GM19238 (cell line): ENCODE data around the gene MAD2L2.
A peak's percentile ranks its signal among the peaks of the same experiment; 100 is the strongest.

Source experiments
- DNase-seq: peaks from one replicate; pipeline ENCODE4 v3.0.0; 2011; ENCODE audit warnings: low spot score; ENCODE audit not compliant: insufficient read length

MAD2L2 gene

GRCh38 chr1:11681071-11681771 lies at the start of gene MAD2L2:
Gene MAD2L2, minus strand, starts transcription at chr1:11681148. Its CDS starts 547 bp downstream, at chr1:11680601.
- DNase-seq, result peak; percentile 96

- DNase-seq, result peak; percentile 48
Measured at GRCh38 chr1:11730429-11730891, 49.5 kb upstream of the MAD2L2 start.

- no peak for DNase-seq
Measured at GRCh38 chr1:11729498-11730428, 48.8 kb upstream of the MAD2L2 start.

GRCh38 chr1:11729155-11729497 lies 48.2 kb upstream of the MAD2L2 start:
- DNase-seq, result no peak

- DNase-seq, result no peak
Measured at GRCh38 chr1:11728126-11728806, 47.3 kb upstream of the MAD2L2 start.

GRCh38 chr1:11727119-11727518 lies 46.2 kb upstream of the MAD2L2 start:
- DNase-seq, result no peak

- no peak for DNase-seq
Measured at GRCh38 chr1:11725616-11726015, 44.7 kb upstream of the MAD2L2 start.

- DNase-seq, result no peak
Measured at GRCh38 chr1:11722538-11722937, 41.6 kb upstream of the MAD2L2 start.

- no peak for DNase-seq
Measured at GRCh38 chr1:11721311-11721710, 40.4 kb upstream of the MAD2L2 start.

- DNase-seq, result no peak
Measured at GRCh38 chr1:11720525-11720924, 39.6 kb upstream of the MAD2L2 start.

- no peak for DNase-seq
Measured at GRCh38 chr1:11720033-11720376, 39.1 kb upstream of the MAD2L2 start.

GRCh38 chr1:11719313-11720032 lies 38.5 kb upstream of the MAD2L2 start:
- peak; percentile 64 for DNase-seq

- no peak for DNase-seq
Measured at GRCh38 chr1:11714831-11715575, 34.1 kb upstream of the MAD2L2 start.

GRCh38 chr1:11713095-11713494 lies 32.1 kb upstream of the MAD2L2 start:
- no peak for DNase-seq

GRCh38 chr1:11712285-11712684 lies 31.3 kb upstream of the MAD2L2 start:
- no peak for DNase-seq

- no peak for DNase-seq
Measured at GRCh38 chr1:11711490-11711889, 30.5 kb upstream of the MAD2L2 start.

- no peak for DNase-seq
Measured at GRCh38 chr1:11708554-11709350, 27.8 kb upstream of the MAD2L2 start.

GRCh38 chr1:11707621-11708276 lies 26.8 kb upstream of the MAD2L2 start:
- no peak for DNase-seq

GRCh38 chr1:11706292-11706691 lies 25.3 kb upstream of the MAD2L2 start:
- no peak for DNase-seq
